HEK293T (cell line): ENCODE measurements around the gene NKX3-2.

Experiments
- HDGF ChIP-seq: fragments of 450-650 bp; IDR thresholded peaks from 2 replicates; pipeline ENCODE4 v1.6.1; 2017; ENCODE audit warnings: antibody characterized with exemption, borderline replicate concordance
- PKNOX1 ChIP-seq: fragments of 450-650 bp; IDR thresholded peaks from 2 replicates; pipeline ENCODE4 v1.6.1; 2016
- SUZ12 ChIP-seq: fragments of 450-650 bp; IDR thresholded peaks from 2 replicates; pipeline ENCODE4 v1.6.1; 2016; ENCODE audit warnings: mild to moderate bottlenecking

- TF ChIP-seq HDGF (no peak), PKNOX1 (no peak), SUZ12 (no peak)
Observed at GRCh38 chr4:13536607-13537006, 7.7 kb downstream of the NKX3-2 start.
